WTC11 (cell line): ENCODE results near the gene SSH2. TPM values are rescaled to one million over a fixed set of nuclear protein-coding genes. Genes with fewer than 3 reads are reported as not detected.

ENCODE experiments used
- ATAC-seq: fragments of 200-7000 bp; cut with Tn5 transposase; 2 replicates; pipeline ENCODE4 v1.10.0; 2021; ENCODE audit warnings: mild to moderate bottlenecking, moderate library complexity
- CTCF ChIA-PET: fragments of 300-600 bp; sonication (Branson Sonifier 250); formaldehyde crosslinking; loops from one replicate; lab custom pipeline; 2021; ENCODE audit warnings: antibody characterized with exemption; lab: Charles Lee
- POLR2A ChIA-PET: fragments of 350-600 bp; sonication (Branson Sonifier 250); formaldehyde crosslinking; loops from one replicate; lab custom pipeline; 2021; ENCODE audit warnings: antibody characterized with exemption; lab: Charles Lee
- DNase-seq: peaks from one replicate; pipeline ENCODE4 v3.0.0; 2021; ENCODE audit warnings: low spot score
- H3K27ac Mint-ChIP-seq: 2 replicates; pipeline ENCODE4 v1.8.0; 2021; ENCODE audit warnings: mixed read lengths
- H3K27me3 Mint-ChIP-seq: 2 replicates; pipeline ENCODE4 v1.8.0; 2021; ENCODE audit warnings: low read depth, mild to moderate bottlenecking, moderate library complexity, mixed read lengths
- H3K36me3 Mint-ChIP-seq: 2 replicates; pipeline ENCODE4 v1.8.0; 2021; ENCODE audit warnings: mixed read lengths
- H3K4me1 Mint-ChIP-seq: 2 replicates; pipeline ENCODE4 v1.8.0; 2022; ENCODE audit warnings: mixed read lengths
- H3K4me3 Mint-ChIP-seq: 2 replicates; pipeline ENCODE4 v1.8.0; 2021; ENCODE audit warnings: mild to moderate bottlenecking, moderate library complexity, mixed read lengths
- H3K9me3 Mint-ChIP-seq: 2 replicates; pipeline ENCODE4 v1.8.0; 2021; ENCODE audit warnings: mixed read lengths
- AFF4 ChIP-seq: sonication (generic); formaldehyde crosslinking; IDR thresholded peaks from 2 replicates; pipeline ENCODE4 v1.8.1; 2023; ENCODE audit warnings: mild to moderate bottlenecking, missing genetic modification reagents, borderline replicate concordance
- ARID4B ChIP-seq: sonication (generic); formaldehyde crosslinking; IDR thresholded peaks from 2 replicates; pipeline ENCODE4 v1.8.0; 2023; ENCODE audit warnings: missing genetic modification reagents, mild to moderate bottlenecking, borderline replicate concordance
- ATF6 ChIP-seq: sonication (generic); formaldehyde crosslinking; IDR thresholded peaks from 2 replicates; pipeline ENCODE4 v1.8.1; 2023; ENCODE audit warnings: mild to moderate bottlenecking, missing genetic modification reagents
- CDX4 ChIP-seq: fragments of 250-450 bp; sonication (Bioruptor Pico); IDR thresholded peaks from 2 replicates; pipeline ENCODE4 v1.9.0; 2021; ENCODE audit warnings: moderate library complexity, mild to moderate bottlenecking, inconsistent platforms, borderline replicate concordance
- CREB1 ChIP-seq: sonication (generic); formaldehyde crosslinking; IDR thresholded peaks from 2 replicates; pipeline ENCODE4 v1.8.0; 2023; ENCODE audit warnings: mild to moderate bottlenecking, missing genetic modification reagents
- FOXP1 ChIP-seq: sonication (generic); formaldehyde crosslinking; IDR thresholded peaks from 2 replicates; pipeline ENCODE4 v1.8.0; 2022; ENCODE audit warnings: missing genetic modification reagents, mild to moderate bottlenecking, moderate library complexity, borderline replicate concordance
- IRF1 ChIP-seq: sonication (generic); formaldehyde crosslinking; IDR thresholded peaks from 2 replicates; pipeline ENCODE4 v1.8.0; 2023; ENCODE audit warnings: missing genetic modification reagents
- MAX ChIP-seq: sonication (generic); formaldehyde crosslinking; IDR thresholded peaks from 2 replicates; pipeline ENCODE4 v1.8.0; 2022; ENCODE audit warnings: mild to moderate bottlenecking, missing genetic modification reagents
- PRDM15 ChIP-seq: sonication (generic); formaldehyde crosslinking; IDR thresholded peaks from 2 replicates; pipeline ENCODE4 v1.8.0; 2022; ENCODE audit warnings: missing genetic modification reagents
- SMAD3 ChIP-seq: sonication (generic); formaldehyde crosslinking; IDR thresholded peaks from 2 replicates; pipeline ENCODE4 v1.8.0; 2022; ENCODE audit warnings: missing genetic modification reagents, mild to moderate bottlenecking, borderline replicate concordance
- USF2 ChIP-seq: sonication (generic); formaldehyde crosslinking; IDR thresholded peaks from 2 replicates; pipeline ENCODE4 v1.8.1; 2023; ENCODE audit warnings: mild to moderate bottlenecking, missing genetic modification reagents, moderate library complexity
- ZBTB43 ChIP-seq: sonication (generic); formaldehyde crosslinking; IDR thresholded peaks from 2 replicates; pipeline ENCODE4 v1.8.1; 2023; ENCODE audit warnings: mild to moderate bottlenecking, missing genetic modification reagents
- ZNF396 ChIP-seq: fragments of 250-450 bp; sonication (Bioruptor Pico); IDR thresholded peaks from 2 replicates; pipeline ENCODE4 v1.8.0; 2021; ENCODE audit warnings: mild to moderate bottlenecking, moderate library complexity, borderline replicate concordance
- ZNF423 ChIP-seq: fragments of 250-450 bp; sonication (Bioruptor Pico); IDR thresholded peaks from 2 replicates; pipeline ENCODE4 v2.1.2; 2022; ENCODE audit warnings: mild to moderate bottlenecking, moderate library complexity
- total RNA-seq: library from RNA; stranded (reverse); gene quantifications from 3 replicates; pipeline ENCODE4 v1.2.3, GENCODE V29; 2021

The SSH2 gene
- total RNA-seq, 1 experiment from 2014 or later: 14.3 TPM

- H3K4me1 Mint-ChIP-seq: peaks cover 44% of the 10 kb centered on the region
- peak overlapping the region; percentile 74; the same call in 1 of the 2 replicates for H3K27ac Mint-ChIP-seq
- no peaks in the 10 kb centered on the region for H3K27me3 Mint-ChIP-seq
- H3K4me3 Mint-ChIP-seq: peak overlapping the region; percentile 46
- POLR2A ChIA-PET: interaction anchor here (0.6 to 1.1 kb wide), 3 partner anchors 16 to 184 kb away, joined by 3 to 6 read pairs (median 5); partner anchors contain the start of gene TP53I13
- DNase-seq (no peak), ATAC-seq (peak; percentile 16)
- H3K9me3 Mint-ChIP-seq: no peaks in the 10 kb centered on the region
- no peaks in the 10 kb centered on the region for H3K36me3 Mint-ChIP-seq
- TF ChIP-seq FOXP1 (CRISPR knock-in tag) (peak; percentile 19; the same call in 1 of the 2 replicates), ZNF423 (0 out of 2 replicates have a peak, but pooled peaks have one; percentile 13), PRDM15 (peak; percentile 66), SMAD3 (no peak), CDX4 (CRISPR knock-in tag) (no peak), AFF4 (no peak), USF2 (CRISPR knock-in tag) (no peak), ATF6 (no peak), MAX (CRISPR knock-in tag) (no peak), ZBTB43 (CRISPR knock-in tag) (no peak), ZNF396 (no peak), IRF1 (no peak), CREB1 (CRISPR knock-in tag) (0 out of 2 replicates have a peak, but pooled peaks have one; percentile 31), ARID4B (no peak)
- CTCF ChIA-PET: interaction anchor here (0.6 to 4.6 kb wide), 19 partner anchors 10 to 498 kb away, joined by 3 to 85 read pairs (median 4); partner anchors contain the start of genes ABHD15 and SSH2
Observed at GRCh38 chr17:29597361-29598172, 332.5 kb downstream of the SSH2 start.
